Measurements from ENCODE around the gene DKK3. TPM values are rescaled to one million over a fixed set of nuclear protein-coding genes. Genes with fewer than 3 reads are reported as not detected.
A peak's percentile ranks its signal among the peaks of the same experiment; 100 is the strongest.

DKK3 gene
- total and polyA plus RNA-seq, 2 donors from 2014 or later, result 49.6 to 59.5 TPM

DNA sequence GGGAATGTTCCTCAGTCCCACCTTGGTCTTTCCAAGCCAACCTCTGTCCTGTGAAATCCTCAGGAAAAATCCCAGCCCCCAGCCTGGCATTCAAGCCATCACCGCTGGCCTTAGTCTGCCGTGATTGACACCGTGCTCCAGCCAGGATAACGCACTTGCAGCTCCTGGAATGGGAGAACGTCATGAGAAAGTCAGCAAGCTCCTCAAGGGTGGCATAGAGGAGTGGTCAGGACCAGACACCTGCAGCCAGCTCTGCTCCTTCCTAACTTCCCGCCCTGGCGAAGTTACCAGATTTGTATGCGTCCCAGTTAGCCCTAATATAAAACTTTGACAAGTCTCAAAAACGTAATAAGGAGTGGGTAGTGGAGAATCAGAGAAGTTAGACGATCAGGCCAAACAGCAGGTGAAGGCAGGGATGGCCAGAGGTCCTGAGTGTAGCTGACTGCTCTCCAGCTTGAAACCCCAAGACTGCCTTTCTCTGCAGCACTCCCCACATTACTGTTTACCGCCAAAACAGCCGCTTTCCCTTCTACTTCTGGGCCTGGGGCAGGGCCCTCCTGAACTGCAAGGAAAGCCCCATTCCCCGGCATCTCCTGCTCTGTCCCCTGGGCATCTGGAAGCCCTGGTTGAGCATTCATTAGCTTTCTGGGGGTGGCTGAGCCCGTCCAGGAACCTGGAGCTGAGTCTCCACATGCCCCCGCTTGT is 1.3 kb upstream of the DKK3 start:
- Histone ChIP-seq H3K9me3 (ENCODE audit: control insufficient read depth in 2 of 3, insufficient read depth in 1 of 3, low read length in 3 of 3) (no peaks in the 10 kb centered on the region), H3K27ac (ENCODE audit: low read depth in 2 of 2, low read length in 2 of 2) (no peak overlapping the region), H3K36me3 (ENCODE audit: control insufficient read depth in 2 of 3, insufficient read depth in 3 of 3, low read length in 3 of 3) (peaks cover 0 to 2% (median 0%) of the 10 kb centered on the region in 3 donors), H3K4me3 (ENCODE audit: low read length in 3 of 3) (peak overlapping the region in 2 of 3 donors; percentile 17 to 43), H3K4me1 (ENCODE audit: control insufficient read depth in 2 of 3, insufficient read depth in 2 of 3, low read depth in 1 of 3, low read length in 3 of 3) (peaks cover 0 to 5% (median 3%) of the 10 kb centered on the region in 3 donors), H3K9ac (ENCODE audit: low read length in 3 of 3) (no peak overlapping the region), H3K27me3 (ENCODE audit: control insufficient read depth, insufficient read depth, low read length) (no peaks in the 10 kb centered on the region)
- TF ChIP-seq, protein P1, sequence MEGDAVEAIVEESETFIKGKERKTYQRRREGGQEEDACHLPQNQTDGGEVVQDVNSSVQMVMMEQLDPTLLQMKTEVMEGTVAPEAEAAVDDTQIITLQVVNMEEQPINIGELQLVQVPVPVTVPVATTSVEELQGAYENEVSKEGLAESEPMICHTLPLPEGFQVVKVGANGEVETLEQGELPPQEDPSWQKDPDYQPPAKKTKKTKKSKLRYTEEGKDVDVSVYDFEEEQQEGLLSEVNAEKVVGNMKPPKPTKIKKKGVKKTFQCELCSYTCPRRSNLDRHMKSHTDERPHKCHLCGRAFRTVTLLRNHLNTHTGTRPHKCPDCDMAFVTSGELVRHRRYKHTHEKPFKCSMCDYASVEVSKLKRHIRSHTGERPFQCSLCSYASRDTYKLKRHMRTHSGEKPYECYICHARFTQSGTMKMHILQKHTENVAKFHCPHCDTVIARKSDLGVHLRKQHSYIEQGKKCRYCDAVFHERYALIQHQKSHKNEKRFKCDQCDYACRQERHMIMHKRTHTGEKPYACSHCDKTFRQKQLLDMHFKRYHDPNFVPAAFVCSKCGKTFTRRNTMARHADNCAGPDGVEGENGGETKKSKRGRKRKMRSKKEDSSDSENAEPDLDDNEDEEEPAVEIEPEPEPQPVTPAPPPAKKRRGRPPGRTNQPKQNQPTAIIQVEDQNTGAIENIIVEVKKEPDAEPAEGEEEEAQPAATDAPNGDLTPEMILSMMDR (IDR thresholded peaks at IDR 0.05; ENCODE audit: borderline replicate concordance, extremely low read depth, insufficient read depth), result no peak
- DNase-seq (no peak), FAIRE-seq (no peak)
- intact Hi-C loops (cut with DNase I), result no loop called here

DNA sequence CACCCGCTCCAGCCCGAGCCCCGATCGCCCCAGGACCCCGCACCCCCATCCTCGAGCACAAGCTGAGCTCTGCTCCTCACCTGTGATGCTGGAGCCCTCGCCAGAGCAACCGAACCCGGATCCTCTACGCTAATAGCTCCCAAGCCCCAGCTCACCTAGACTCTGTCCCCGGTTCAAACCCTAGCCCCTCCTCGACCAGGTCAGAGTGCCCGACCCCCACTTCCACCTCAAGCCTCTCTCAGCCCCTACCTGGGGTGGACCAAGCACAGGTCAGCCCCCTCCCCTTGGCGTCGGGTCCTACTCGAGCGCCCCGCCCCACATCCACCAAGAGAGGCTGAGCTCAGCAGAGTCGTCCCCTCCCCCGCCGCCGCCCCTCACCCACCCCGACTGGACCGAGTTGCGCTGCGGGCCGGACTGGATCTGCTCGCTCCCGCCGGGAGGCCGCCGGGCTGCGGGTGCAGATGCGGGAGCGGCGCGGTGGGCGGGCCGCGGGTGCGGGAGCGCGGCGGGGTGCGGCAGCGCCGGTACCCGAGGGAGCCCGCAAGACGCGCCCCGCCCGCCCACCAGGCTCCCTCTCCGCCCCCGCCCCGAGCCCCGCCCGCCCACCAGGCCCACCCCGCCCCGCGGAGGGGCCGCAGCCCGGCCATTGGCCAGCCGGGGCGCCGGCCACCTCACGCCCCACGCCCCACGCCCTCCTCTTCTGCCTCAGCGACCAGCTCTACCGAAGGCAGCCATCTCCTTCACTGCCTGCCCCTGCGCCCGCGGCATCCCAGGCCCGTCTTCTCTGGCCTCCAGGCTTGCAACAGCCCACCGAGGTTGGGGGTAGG is 577 bp upstream of the DKK3 start:
- intact Hi-C loops (cut with DNase I), result no loop called here
- H3K4me3 ChIP-seq (ENCODE audit: low read length in 3 of 3), result peak overlapping the region; percentile 36 to 63 (median 58)
- H3K27me3 ChIP-seq (ENCODE audit: control insufficient read depth, insufficient read depth, low read length), result no peaks in the 10 kb centered on the region
- H3K9me3 ChIP-seq (ENCODE audit: control insufficient read depth in 2 of 3, insufficient read depth in 1 of 3, low read length in 3 of 3), result no peaks in the 10 kb centered on the region
- H3K4me1 ChIP-seq (ENCODE audit: control insufficient read depth in 2 of 3, insufficient read depth in 2 of 3, low read depth in 1 of 3, low read length in 3 of 3), result peaks cover 0 to 5% (median 3%) of the 10 kb centered on the region in 3 donors
- DNase-seq, result peak in 4 of 5 donors; percentile 66 to 89 (median 78)
- H3K27ac ChIP-seq (ENCODE audit: low read depth in 2 of 2, low read length in 2 of 2), result no peak overlapping the region
- peak overlapping the region in 1 of 3 donors; percentile 51 for H3K9ac ChIP-seq (ENCODE audit: low read length in 3 of 3)
- TF ChIP-seq, protein P1 (IDR thresholded peaks at IDR 0.05; ENCODE audit: borderline replicate concordance, extremely low read depth, insufficient read depth), result no peak
- no peak for FAIRE-seq
- H3K36me3 ChIP-seq (ENCODE audit: control insufficient read depth in 2 of 3, insufficient read depth in 3 of 3, low read length in 3 of 3), result peaks cover 0 to 2% (median 0%) of the 10 kb centered on the region in 3 donors

DNA sequence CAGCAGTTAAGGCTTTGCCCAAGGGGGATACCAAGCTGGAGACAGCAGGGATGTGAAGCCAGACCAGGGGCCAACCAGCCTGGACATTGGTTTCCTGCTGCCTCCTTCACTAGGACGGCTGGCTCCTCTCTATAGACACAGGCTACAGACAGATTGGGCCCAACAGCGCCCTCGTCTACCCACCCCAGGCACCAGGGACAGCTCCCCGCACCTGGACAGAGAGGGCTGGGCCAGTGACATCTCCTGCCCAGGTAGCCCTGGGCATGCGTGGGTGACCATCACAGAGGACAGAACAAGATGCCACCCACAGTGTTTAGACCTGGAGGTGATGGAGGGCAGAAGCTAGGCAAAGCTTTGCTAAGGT is 1.2 kb downstream of the DKK3 start:
- Histone ChIP-seq H3K9ac (ENCODE audit: low read length in 3 of 3) (no peak overlapping the region), H3K4me1 (ENCODE audit: control insufficient read depth in 2 of 3, insufficient read depth in 2 of 3, low read depth in 1 of 3, low read length in 3 of 3) (peaks cover 0 to 5% (median 3%) of the 10 kb centered on the region in 3 donors), H3K9me3 (ENCODE audit: control insufficient read depth in 2 of 3, insufficient read depth in 1 of 3, low read length in 3 of 3) (no peaks in the 10 kb centered on the region), H3K36me3 (ENCODE audit: control insufficient read depth in 2 of 3, insufficient read depth in 3 of 3, low read length in 3 of 3) (peaks cover 0 to 2% (median 0%) of the 10 kb centered on the region in 3 donors), H3K27ac (ENCODE audit: low read depth in 2 of 2, low read length in 2 of 2) (no peak overlapping the region), H3K27me3 (ENCODE audit: control insufficient read depth, insufficient read depth, low read length) (no peaks in the 10 kb centered on the region), H3K4me3 (ENCODE audit: low read length in 3 of 3) (peak overlapping the region in 1 of 3 donors; percentile 51)
- DNase-seq (no peak), FAIRE-seq (no peak)
- intact Hi-C loops (cut with DNase I), result no loop called here
- TF ChIP-seq, protein P1 (IDR thresholded peaks at IDR 0.05; ENCODE audit: borderline replicate concordance, extremely low read depth, insufficient read depth), result no peak

Measured in kidney (tissue), 14 donors.